Stimulated activated CD8-positive, alpha-beta memory T cell treated with anti-CD3 and anti-CD28 coated beads, Interleukin-12 subunit alpha, Interleukin-12 subunit beta, amount 100 ng/mL, for 24 hours (primary cell): ENCODE results near the gene LIPK.
"Not testable (repeated sequence)": the region's sequence is repeated elsewhere in the genome, so short reads cannot be mapped to it uniquely, and the experiment has no call there.

Experiments
- DNase-seq: peaks from one replicate; pipeline ENCODE4 v3.0.0-alpha.2; 2020; ENCODE audit errors: extremely low read depth

Gene LIPK

DNA sequence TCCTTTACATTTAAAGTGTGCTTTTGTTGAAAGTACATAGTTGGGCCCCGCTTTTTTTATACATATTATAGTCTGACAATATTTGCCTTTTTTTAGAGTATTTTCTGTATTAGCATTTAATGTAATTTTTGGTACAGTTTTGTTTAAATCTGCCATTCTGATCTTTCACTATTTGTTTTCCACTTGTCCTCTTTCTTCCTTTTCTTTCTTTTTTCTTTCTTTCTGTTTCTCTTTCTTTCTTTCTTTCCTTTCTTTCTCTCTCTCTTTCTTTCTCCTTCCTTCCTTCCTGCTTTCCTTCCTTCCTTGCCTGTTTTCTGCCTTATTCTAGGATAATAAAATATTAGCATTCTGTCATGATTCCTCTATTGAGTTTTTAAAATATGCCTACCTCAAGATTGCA lies 9.5 kb downstream of the LIPK start:
- no peak for DNase-seq

DNA sequence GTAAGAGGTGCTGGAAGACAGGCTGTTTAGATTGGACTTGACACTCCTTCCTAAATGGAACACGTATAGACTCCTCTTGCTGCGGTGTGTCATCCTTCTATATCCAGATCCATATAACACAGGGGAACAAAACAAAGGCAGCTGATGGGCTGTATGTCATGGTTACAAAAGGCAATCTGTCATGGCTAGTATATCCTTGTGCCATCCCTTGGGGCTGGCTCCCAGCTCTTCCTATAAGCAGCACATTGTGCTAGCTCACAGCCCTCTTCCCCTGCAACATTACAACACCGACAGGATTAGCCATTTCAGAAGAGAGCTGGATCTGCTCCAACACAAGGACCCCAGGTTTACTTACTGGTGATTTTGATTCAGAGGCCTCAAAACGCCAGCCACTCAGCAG lies 15.3 kb downstream of the LIPK start:
- DNase-seq: no peak

DNA sequence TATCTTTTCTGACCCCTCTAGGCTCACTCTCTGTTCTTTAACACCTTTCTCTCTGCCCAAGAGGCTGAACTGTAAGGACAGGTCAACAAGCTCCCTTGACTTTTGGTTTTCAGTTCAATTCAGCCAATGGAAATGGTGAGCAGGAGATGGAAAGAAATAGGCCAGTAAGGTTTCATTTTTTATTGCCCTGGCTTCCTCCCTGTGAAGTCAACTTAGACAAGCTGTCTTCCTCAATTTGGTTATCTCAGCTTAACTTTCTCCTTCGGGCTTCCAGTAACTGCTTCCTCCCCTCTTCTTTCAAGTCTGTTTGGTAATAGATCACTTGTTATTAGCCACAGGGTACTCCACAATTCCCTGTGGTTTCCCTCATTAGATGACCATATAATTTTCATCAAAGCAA lies 19.7 kb downstream of the LIPK start:
- DNase-seq: no peak

DNA sequence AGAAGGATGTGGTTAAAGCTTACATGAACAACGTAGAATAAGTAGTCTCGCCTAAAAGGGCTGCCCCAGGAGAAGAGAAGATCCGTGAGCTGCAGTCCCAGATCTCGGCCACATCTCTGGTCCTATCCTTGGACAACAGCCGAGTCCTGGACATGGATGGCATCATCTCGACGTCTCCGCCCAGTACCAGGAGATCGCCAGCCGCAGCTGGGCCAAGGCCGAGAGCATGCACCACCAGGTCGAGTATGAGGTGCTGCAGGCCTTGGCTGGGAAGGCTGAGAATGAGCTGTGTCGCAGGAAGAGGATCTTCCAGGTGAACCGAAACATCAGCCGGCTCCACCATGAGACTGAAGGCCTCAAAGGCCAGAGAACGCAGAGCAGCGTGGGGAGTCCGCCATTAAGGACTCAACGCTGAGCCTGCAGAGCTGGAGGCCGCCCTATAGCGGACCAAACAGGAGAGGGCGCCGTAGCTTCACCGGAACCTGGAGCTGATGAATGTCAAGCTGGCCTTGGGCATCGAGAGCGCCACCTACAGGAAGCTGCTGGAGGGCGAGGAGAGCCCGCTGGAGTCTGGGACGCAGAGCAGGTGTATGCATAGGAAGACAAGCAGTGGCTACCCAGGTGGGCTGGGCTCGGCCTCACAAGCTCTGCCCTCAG lies 22.2 kb downstream of the LIPK start:
- no peak for DNase-seq

DNA sequence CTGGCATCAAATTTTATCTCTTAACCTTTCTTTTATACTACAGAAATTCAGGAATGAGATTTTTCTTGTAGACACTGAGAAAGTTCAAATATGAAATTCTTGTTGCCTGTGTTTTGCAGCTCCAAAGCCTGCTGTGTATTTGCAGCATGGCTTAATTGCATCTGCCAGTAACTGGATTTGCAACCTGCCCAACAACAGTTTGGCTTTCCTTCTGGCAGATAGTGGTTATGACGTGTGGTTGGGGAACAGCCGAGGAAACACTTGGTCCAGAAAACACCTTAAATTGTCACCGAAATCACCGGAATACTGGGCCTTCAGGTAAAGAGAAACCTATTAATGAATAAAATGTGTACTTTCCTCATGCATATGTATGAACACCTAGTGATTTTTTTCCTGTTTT lies 24.8 kb downstream of the LIPK start:
- no peak for DNase-seq

DNA sequence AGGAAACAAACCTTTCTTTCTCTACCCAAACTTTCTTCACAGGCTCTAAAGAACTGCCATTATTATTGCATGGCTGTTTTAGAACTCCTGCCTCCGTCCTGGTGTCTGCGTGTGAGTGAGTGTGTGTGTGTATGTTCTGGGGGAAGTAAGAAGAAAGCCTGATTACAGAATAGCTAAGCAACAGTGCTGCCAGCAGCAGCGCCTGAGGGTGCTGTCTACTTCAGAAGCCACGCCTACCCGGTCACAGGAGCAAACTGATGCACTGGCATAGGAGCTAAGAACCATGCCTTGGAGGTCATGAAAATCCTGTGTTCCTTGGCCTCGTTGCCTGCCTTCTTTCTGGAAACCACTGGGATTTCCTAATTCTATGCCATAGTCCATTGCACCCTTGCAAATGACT lies 25.2 kb downstream of the LIPK start:
- no peak for DNase-seq

DNA sequence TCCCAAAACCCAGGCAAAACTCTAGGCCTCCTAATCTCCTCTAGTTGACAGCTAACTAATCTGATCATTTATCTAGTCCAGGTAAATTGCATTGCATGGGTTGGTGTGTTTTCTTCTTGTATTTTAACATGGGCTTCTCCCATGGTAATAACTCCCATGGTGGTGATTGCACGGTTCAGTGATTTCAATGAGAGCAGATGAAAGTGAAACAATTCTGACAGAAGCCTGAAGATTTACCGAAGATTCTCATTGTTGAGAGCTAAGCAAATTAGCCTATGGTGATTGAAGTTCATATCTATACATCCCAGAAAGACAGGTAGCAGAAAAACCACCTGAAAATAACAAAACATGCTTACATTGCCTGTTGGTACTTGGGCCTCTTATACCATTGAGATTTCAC lies 27.2 kb downstream of the LIPK start:
- no peak for DNase-seq

DNA sequence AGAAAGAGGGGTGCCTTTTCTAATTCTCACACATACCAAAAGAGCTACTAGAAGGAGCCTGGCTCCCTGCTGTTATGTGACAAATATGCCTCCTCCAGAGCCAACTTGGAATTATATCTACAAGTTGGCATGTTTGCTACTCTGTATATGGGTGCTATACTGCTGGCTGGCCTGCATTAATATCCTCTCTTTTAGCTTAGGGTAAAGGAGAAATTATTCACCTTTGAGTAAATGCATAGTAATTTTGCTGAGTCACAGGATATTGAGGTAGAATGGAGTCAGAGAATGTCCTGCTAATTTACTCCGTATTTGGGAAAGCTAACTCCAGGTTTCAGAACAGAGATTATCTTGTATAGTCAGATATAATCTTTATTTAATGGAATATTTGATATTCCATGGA lies 29.6 kb downstream of the LIPK start:
- DNase-seq: no peak

DNA sequence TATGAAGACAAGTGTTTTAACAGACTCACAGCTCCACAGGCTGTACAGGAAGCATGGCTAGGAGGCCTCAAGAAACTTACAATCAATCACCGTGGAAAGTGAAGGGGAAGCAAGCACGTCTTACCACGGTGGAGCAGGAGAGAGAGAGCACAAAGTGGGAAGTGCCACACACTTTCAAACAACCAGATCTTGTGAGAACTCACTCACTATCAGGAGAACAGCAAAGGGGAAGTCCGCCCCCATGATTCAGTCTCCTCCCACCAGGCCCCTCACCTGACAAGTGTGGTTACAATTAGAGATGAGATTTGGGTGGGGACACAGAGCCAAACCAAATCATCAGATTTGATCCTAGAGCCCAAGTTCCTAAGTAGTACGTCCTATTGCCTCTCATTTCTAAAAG lies 35.9 kb downstream of the LIPK start:
- not testable (repeated sequence) for DNase-seq

DNA sequence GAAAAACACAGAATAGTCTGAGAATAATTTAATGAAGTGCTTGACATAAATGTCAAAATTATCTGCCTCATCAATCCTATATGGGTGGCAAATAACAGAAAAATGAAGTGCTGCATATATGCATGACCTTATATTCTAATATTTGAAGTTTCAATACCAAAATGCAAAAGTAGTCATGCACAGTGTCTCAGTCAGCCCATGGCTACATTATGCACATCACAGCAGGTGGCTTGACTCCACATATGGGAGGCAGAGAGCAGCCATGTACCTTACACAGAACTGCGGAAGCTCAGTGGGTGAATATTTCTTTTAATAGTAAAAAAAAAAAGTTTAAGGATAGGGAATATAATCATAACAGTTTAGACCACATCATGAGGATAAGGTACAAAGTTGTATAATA lies 36.4 kb downstream of the LIPK start:
- DNase-seq: no peak

DNA sequence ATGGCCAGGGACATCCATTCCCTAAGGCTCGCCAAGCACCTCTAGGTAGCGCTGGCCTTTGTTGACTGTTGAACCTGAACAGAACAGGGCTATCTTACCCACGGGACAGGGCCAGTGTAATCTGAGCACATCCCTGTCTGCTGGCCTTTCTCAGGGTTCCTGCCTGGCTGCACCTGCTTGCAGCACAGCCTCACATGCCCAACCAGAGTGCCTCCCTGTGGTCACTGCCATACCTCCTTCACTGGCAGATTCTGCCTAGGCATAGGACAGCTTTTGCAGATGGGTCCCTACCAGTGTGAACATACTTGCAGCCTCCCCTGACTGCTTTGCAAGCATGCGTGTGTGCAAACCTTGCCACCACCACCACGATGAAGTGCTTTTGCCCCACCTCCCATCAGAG lies 38.0 kb downstream of the LIPK start:
- no peak for DNase-seq

DNA sequence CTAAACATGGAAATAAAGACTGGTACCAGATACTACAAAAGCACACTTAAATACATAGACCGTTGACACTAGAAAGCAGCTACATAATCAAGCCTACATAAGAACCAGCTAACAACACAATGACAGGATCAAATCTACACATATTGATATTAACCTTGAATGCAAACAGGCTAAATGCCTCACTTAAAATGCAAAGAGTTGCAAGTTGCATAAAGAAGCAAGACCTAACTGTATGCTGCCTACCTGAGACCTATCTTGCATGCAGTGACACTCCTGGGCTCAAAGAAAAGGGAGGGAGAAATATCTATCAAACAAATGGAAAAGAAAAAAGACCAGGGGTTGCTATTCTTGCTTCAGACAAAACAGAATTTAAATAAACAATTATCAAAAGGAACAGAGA lies 39.6 kb downstream of the LIPK start:
- DNase-seq: no peak

DNA sequence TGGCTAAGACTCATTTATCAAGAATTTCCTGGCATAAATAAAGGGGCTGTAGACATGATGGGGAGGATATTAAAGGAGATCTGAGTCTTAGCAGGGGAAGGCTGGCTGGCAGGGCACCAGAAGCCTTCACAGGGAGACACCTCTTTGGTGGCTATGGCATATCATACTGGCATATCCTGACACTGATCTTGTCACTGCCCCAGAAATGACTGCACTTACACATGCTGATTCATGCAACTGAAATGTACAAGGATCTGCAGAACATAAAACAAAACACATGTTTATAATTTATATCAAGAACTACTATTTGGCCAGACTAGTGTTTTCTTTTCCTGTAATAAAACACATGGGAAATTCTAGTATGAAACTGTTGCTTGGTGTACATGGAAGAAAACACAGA lies 48.2 kb downstream of the LIPK start:
- DNase-seq: no peak

DNA sequence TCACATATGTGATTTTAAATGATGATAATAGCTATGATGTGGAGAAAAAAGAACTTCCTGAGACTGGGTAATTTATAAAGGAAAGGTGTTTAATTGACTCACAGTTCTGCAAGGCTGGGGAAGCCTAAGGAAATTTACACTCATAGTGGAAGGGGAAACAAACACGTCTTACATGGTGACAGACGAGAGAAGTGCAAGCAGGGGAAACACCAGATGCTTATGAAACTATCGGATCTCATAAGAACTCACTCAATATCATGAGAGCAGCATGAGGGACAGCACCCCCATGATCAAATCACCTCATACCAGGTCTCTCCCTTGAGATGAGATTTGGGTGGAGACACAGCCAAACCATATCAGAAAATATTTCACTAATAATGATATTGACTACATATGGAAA lies 49.7 kb downstream of the LIPK start:
- no peak for DNase-seq

DNA sequence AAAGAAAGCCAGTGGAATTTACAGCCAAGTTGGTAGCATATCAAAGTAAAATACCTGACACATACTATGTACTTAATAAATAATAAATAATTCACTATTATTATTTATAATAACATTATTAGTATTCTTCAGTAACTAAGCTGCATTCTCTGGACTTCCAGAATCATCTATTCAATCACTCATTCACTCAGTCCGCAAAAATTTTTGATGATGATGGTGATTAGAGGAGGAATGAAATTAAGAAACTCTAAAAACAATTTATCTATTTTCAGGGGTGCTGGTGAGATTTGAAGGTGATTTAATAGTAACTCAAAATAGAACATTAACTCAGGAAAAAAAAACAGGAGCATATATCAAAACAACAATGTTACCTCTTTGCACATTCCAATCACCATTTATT lies 50.6 kb downstream of the LIPK start:
- DNase-seq: no peak

DNA sequence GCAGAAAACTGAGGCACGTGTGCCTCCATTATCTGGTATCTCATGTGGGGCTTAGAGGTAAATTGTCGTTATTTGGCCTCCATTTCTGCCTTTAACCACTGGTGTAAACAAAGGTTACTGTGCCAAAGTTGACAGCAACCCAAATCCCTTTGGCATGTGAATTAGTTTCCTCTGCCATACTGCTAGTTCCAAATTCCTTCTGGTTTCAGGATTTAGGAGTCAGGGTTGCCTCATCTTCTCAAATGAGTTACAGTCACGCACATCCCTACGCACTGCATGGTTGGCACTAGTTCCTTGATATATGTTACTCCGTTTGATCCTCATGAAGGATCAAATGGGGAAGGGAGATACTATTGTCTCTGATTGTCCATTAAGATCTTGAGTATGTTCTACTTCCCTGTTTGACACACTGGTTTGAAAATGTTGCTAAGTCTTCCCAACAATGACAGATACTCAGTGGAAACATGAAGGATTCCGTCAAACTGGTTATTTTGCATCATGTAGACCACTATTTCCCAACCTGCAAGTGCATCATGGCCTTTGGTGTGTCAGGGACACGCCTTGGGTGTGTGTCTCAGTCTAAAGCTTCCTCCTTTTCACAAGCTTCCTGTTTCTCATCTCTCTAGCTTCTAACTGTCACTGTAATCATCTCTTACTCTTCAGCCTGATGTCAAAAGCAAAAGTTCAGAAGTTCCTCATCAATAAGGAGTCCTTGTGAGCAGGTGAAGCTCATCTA lies 53.5 kb downstream of the LIPK start, which contains the start of gene LIPN:
TSS of gene LIPN (plus strand) at position 655 of the 736 bp plus-strand sequence. CDS start 1,386 bp downstream, outside the sequence.
- DNase-seq: no peak

DNA sequence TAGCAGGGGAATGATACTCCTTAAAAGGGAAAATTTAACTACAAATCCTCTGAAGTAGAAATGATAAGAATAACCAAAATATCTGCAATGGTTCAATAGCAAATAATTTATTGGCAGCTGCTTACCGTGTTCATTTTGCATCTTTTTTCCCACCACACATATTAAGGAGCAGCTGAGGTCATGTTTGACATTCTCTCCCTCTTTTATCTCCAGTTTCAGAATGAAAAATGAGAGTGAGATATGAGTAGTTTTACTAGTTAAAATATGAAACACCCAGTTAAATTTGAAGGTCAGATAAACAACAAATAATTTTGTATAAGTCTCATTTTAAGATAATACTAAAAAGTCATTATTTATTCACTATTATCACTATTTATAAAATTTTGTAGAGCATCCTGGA lies 56.9 kb downstream of the LIPK start:
- DNase-seq: no peak

DNA sequence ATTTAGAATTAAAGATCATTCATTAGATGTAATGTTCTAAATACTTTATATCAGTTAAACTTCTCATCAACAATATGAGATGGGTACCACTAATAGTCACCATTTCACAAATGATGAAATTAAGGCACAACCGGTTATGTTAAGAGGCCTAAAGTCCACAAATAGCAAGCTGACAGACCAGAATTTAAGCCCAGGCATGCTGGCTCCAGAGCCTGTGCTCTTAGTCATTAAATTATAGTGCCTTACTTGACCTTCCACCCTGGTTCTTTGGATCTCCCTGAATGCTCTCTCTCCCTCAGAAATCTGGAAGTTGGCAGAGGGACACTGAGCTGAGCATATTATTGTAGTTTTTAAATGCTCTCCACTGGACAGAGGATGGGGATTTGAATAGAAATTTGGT lies 57.4 kb downstream of the LIPK start:
- DNase-seq: no peak

DNA sequence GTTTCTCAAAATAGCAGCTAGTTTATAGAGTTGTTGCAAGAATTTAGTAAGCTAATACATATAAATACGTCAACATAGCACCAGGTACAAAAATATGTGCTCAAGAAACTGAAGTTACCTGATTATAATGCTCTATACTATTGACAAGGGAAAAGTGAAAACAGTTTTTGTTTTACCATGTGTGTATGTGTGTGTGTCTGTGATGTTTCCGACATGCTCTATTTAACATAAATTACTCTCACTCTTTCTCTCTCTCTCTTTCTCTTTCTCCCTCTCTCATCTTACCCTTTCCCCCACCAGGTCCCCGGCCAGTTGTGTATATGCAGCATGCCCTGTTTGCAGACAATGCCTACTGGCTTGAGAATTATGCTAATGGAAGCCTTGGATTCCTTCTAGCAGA lies 58.1 kb downstream of the LIPK start:
- no peak for DNase-seq

DNA sequence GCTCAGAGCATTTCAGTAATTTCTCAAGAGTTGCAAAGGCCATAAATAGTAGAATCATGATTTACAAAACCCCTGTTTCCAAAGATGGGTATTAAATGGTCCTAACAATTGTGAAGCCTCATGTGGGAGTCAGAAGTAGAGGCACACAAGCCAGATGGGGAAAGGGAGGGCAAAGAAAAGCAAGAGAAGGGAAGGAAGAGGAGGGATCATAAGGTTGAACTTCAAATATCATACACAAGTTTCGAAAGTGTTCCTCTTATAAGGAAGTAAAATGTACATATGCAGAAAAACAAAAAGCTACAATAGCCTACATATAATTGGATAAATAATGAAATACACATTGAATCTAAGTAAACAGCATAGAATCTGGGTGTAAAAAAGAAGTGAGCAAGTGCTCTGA lies 59.8 kb downstream of the LIPK start:
- DNase-seq: no peak

DNA sequence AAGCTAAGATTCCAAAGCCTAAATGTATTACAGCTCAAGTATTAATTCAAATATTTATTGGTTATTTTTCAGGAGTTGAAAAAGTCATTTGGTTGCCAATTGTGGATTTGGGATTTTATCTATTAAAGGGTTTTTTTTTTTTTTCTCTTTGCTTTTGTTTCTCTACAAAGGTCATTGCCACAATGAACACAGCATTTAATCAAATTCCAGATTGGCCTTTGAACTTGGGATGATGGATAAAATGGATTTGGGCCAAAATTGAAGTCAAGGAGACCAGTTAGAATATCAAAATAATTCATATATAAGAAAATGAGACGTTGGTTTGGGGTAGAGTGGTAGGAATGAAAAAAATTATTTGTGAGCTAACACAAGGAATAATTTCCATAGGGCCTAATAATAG lies 63.3 kb downstream of the LIPK start:
- no peak for DNase-seq

DNA sequence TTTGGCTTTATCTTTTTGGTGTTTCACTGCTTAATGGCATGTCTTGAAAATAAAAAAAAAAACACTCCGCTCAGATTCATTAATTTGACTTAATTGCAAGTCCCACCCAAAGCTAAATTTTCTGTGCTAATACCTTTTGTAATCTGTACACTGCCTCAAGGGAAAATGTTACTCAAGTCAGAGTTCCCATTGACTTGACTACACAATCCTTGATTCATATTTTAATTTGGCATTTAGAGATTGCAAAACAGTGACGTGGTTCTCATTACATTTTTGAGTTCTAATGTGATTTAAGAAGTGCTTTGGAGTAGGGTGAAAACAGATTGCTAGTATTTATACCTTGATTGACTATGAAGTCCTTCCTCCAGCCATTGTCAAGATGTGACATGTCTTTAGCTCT lies 75.2 kb downstream of the LIPK start:
- no peak for DNase-seq

DNA sequence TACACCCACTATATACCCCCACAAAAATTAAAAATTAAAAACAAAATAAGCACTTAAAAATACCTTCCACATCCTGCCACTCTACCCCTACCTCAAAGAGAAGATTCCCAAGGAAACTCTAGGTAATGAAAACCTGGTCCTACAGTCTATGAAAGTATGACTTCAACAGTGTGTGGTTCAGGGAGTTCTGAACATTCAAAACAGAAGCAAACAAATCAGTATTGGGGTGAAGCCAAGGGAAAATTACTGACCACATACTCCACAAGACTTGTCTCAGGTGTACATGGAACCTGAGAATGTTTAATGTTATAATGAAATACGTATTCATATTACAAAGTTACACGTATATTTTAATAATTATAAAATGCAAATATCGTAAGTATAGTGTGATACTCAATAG lies 76.2 kb downstream of the LIPK start:
- DNase-seq: no peak

DNA sequence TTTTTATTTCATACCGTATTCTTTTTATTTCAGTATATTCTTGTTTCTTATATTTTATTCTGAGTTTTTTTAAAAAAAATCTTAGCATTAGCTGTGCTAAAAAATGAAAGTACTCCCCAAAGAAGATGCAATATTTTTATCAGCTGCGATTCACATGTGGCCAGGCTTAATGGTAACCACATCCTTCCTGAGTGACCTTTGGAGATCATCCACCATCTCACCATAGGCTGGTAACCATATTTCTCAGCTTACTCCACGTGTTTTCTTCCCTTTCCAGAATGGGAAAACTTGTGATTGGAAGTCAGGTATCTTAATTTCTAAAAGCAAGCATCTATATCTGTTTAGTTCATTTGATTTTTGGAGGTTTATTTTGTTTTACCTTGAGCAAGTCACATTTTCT lies 77.7 kb downstream of the LIPK start:
- no peak for DNase-seq
